K562 (cell line): ENCODE data around the gene DHX36. TPM values are rescaled to one million over a fixed set of nuclear protein-coding genes. Genes with fewer than 3 reads are reported as not detected.

Experiments used
- BRD4 ChIP-seq: fragments of 200-600 bp; sonication (generic); IDR thresholded peaks from 2 replicates; pipeline ENCODE4 v1.6.1; 2017; ENCODE audit warnings: inconsistent platforms
- CHCHD3 ChIP-seq: fragments of 250-450 bp; sonication (Bioruptor Pico); IDR thresholded peaks from 2 replicates; pipeline ENCODE4 v2.1.2; 2022; ENCODE audit warnings: mild to moderate bottlenecking
- CSDE1 ChIP-seq, 2 experiments: fragments of 450-650 bp; IDR thresholded peaks; 2 replicates each; pipeline ENCODE4 v1.6.1; 2016; ENCODE audit warnings: mild to moderate bottlenecking in 1 of 2
- DPF2 ChIP-seq: fragments of 450-650 bp; IDR thresholded peaks from 2 replicates; pipeline ENCODE4 v1.6.1; 2016
- EP400 ChIP-seq: fragments of 450-650 bp; IDR thresholded peaks from 2 replicates; pipeline ENCODE4 v1.6.1; 2017; ENCODE audit warnings: antibody characterized with exemption, mild to moderate bottlenecking, moderate library complexity
- HCFC1 ChIP-seq: IDR thresholded peaks from 2 replicates; pipeline ENCODE4 v1.6.1; 2012; ENCODE audit warnings: low read depth, low read length, improper control_type of control experiment
- RBFOX2 ChIP-seq: fragments of 200-400 bp; formaldehyde crosslinking; IDR thresholded peaks from 2 replicates; pipeline ENCODE4 v1.6.1; 2017; ENCODE audit warnings: low read depth, mild to moderate bottlenecking, low read length, moderate library complexity
- RBM22 ChIP-seq: fragments of 200-400 bp; formaldehyde crosslinking; IDR thresholded peaks from 2 replicates; pipeline ENCODE4 v1.6.1; 2018; ENCODE audit warnings: low read length, low read depth; ENCODE audit not compliant: poor library complexity, severe bottlenecking
- SRF ChIP-seq, 2 experiments: fragments of 250-450, 450-650 bp in 1 of 2; sonication (Bioruptor Pico) in 1 of 2; sonication (generic) in 1 of 2; formaldehyde crosslinking; IDR thresholded peaks; 2 replicates each; pipeline versions ENCODE4 v1.5.0 to v1.5.1; 2020 to 2022; ENCODE audit warnings: mild to moderate bottlenecking in 1 of 2, missing genetic modification reagents in 1 of 2
- TRIM24 ChIP-seq, 2 experiments: fragments of 450-650 bp; IDR thresholded peaks; 2 replicates each; pipeline ENCODE4 v1.6.1; 2016
- ZC3H11A ChIP-seq: IDR thresholded peaks from 2 replicates; pipeline ENCODE4 v1.6.1; 2012; ENCODE audit warnings: low read depth, low read length, improper control_type of control experiment
- ZNF717 ChIP-seq: fragments of 250-450 bp; sonication (Bioruptor Pico); IDR thresholded peaks from 2 replicates; pipeline ENCODE4 v1.5.0; 2021
- polyA plus RNA-seq, 8 experiments: library from polyadenylated mRNA; depleted of rRNA in 4 of 8; stranded (reverse) in 5 of 8; unstranded in 3 of 8; fragments of >200 nt; fragmentation: Nextera tagmentation in 2 of 8; fragmentation: Illumina TruSeq in 1 of 8; extraction: Ambion mirVana in 2 of 8; extraction: Trizol in 1 of 8; gene quantifications; 2 replicates each; pipeline versions ENCODE4 v1.2.1 to v1.2.3, GENCODE V29; 2011 to 2014; ENCODE audit warnings: inconsistent platforms in 1 of 8, missing spikeins in 1 of 8
- total RNA-seq, 7 experiments: library from RNA; depleted of rRNA in 6 of 7; stranded (reverse); fragments of >200 nt in 6 of 7; fragmentation: Illumina TruSeq in 2 of 7; extraction: Trizol in 2 of 7; gene quantifications; 2 replicates each; pipeline versions ENCODE4 v1.2.1 to v1.2.3, GENCODE V29; 2011 to 2021; ENCODE audit warnings: low replicate concordance in 1 of 7
- TF ChIP-seq, protein P1 (sequence below): conservative IDR thresholded peaks from 2 replicates; pipeline ENCODE4 v1.6.1; 2011; ENCODE audit warnings: low read depth, mild to moderate bottlenecking, low read length; ENCODE audit not compliant: control insufficient read depth
- TF ChIP-seq, protein P2 (sequence below): fragments of 250-450 bp; sonication (Bioruptor Pico); IDR thresholded peaks from 2 replicates; pipeline ENCODE4 v1.5.0; 2020; ENCODE audit warnings: mild to moderate bottlenecking
- TF ChIP-seq, protein P3 (sequence below): IDR thresholded peaks from 3 replicates; pipeline ENCODE4 v1.6.1; 2011; ENCODE audit warnings: borderline replicate concordance, mild to moderate bottlenecking, moderate library complexity; ENCODE audit not compliant: insufficient read length; ENCODE audit errors: extremely low read depth
- TF ChIP-seq, protein P4 (sequence below): fragments of 450-650 bp; IDR thresholded peaks from 2 replicates; pipeline ENCODE4 v1.6.1; 2016; ENCODE audit warnings: borderline replicate concordance
- TF ChIP-seq, protein P5 (sequence below): IDR thresholded peaks from 2 replicates; pipeline ENCODE4 v1.6.1; 2011; ENCODE audit warnings: borderline replicate concordance, low read depth, mild to moderate bottlenecking, moderate library complexity, low read length; ENCODE audit not compliant: insufficient read depth, poor library complexity, severe bottlenecking

DHX36 gene
- total and polyA plus RNA-seq, 9 of the 15 experiments (the other 6 are each of a cell fraction or from before 2014, with no cell fraction given), result 44.3 to 98.7 (median 57.0) TPM

DNA sequence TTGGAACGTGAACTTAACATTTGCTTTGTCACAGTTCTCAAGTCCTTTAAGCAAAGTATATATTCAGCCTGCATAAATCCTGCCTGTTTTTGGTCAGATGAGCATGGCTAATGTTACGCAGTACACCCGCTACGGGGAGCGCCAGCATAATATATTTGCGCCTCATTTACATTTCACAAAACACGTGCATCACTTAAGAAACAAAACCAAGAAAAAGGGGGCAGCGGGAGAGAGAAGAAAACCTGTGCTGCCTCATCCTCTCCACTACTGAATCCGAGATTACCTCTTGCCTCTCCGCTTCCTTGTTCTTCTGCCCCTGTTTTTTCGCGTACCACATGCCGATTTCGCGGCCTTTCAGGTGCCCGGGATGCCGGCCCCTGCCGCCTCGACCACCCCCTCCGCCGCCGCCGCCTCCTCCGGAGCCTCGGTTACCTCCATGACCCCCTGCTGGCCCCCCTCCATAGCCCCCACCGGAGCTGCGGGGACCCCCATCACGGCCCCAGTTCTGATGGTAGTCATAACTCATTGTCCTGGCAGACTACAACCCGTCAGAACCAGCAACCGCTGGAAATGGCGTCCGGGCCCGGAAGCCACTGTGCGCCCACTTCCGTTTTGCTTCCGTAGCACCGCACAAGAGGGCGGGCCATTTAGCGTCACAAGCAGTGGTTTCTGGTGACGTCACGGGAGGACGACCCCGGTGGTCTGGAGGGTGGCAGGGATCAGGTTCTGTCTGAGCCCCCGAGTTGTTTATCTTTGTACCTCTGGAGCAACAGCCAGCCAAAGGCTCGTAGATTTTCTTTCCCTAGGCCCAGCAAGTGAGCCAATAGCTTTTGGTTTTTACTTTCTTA, at the start of gene DHX36 (continued):
- TF ChIP-seq, protein P1, sequence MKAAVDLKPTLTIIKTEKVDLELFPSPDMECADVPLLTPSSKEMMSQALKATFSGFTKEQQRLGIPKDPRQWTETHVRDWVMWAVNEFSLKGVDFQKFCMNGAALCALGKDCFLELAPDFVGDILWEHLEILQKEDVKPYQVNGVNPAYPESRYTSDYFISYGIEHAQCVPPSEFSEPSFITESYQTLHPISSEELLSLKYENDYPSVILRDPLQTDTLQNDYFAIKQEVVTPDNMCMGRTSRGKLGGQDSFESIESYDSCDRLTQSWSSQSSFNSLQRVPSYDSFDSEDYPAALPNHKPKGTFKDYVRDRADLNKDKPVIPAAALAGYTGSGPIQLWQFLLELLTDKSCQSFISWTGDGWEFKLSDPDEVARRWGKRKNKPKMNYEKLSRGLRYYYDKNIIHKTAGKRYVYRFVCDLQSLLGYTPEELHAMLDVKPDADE, result no peak
- TF ChIP-seq ZNF717, result no peak
- TF ChIP-seq CHCHD3 (CRISPR knock-in tag), result no peak
- TF ChIP-seq DPF2, result no peak
- TF ChIP-seq EP400, result peak; percentile 94
- TF ChIP-seq, protein P2, sequence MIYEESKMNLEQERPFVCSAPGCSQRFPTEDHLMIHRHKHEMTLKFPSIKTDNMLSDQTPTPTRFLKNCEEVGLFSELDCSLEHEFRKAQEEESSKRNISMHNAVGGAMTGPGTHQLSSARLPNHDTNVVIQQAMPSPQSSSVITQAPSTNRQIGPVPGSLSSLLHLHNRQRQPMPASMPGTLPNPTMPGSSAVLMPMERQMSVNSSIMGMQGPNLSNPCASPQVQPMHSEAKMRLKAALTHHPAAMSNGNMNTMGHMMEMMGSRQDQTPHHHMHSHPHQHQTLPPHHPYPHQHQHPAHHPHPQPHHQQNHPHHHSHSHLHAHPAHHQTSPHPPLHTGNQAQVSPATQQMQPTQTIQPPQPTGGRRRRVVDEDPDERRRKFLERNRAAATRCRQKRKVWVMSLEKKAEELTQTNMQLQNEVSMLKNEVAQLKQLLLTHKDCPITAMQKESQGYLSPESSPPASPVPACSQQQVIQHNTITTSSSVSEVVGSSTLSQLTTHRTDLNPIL (CRISPR knock-in tag), result no peak
- TF ChIP-seq, protein P3, sequence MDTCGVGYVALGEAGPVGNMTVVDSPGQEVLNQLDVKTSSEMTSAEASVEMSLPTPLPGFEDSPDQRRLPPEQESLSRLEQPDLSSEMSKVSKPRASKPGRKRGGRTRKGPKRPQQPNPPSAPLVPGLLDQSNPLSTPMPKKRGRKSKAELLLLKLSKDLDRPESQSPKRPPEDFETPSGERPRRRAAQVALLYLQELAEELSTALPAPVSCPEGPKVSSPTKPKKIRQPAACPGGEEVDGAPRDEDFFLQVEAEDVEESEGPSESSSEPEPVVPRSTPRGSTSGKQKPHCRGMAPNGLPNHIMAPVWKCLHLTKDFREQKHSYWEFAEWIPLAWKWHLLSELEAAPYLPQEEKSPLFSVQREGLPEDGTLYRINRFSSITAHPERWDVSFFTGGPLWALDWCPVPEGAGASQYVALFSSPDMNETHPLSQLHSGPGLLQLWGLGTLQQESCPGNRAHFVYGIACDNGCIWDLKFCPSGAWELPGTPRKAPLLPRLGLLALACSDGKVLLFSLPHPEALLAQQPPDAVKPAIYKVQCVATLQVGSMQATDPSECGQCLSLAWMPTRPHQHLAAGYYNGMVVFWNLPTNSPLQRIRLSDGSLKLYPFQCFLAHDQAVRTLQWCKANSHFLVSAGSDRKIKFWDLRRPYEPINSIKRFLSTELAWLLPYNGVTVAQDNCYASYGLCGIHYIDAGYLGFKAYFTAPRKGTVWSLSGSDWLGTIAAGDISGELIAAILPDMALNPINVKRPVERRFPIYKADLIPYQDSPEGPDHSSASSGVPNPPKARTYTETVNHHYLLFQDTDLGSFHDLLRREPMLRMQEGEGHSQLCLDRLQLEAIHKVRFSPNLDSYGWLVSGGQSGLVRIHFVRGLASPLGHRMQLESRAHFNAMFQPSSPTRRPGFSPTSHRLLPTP, result no peak
- peak in 1 of 2 experiments; percentile 13; a peak in 1 of 4 replicates for TF ChIP-seq SRF (CRISPR knock-in tag; IDR thresholded peaks at IDR 0.05)
- peak; percentile 57; the same call in 1 of the 2 replicates for TF ChIP-seq HCFC1
- peak; percentile 84 for TF ChIP-seq BRD4
- no peak for TF ChIP-seq ZC3H11A
- peak in 1 of 2 experiments; percentile 71; a peak in 2 of 4 replicates for TF ChIP-seq CSDE1 (IDR thresholded peaks at IDR 0.05)
- TF ChIP-seq RBM22, result no peak
- TF ChIP-seq, protein P4, sequence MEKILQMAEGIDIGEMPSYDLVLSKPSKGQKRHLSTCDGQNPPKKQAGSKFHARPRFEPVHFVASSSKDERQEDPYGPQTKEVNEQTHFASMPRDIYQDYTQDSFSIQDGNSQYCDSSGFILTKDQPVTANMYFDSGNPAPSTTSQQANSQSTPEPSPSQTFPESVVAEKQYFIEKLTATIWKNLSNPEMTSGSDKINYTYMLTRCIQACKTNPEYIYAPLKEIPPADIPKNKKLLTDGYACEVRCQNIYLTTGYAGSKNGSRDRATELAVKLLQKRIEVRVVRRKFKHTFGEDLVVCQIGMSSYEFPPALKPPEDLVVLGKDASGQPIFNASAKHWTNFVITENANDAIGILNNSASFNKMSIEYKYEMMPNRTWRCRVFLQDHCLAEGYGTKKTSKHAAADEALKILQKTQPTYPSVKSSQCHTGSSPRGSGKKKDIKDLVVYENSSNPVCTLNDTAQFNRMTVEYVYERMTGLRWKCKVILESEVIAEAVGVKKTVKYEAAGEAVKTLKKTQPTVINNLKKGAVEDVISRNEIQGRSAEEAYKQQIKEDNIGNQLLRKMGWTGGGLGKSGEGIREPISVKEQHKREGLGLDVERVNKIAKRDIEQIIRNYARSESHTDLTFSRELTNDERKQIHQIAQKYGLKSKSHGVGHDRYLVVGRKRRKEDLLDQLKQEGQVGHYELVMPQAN, result peak; percentile 87
- TF ChIP-seq, protein P5, sequence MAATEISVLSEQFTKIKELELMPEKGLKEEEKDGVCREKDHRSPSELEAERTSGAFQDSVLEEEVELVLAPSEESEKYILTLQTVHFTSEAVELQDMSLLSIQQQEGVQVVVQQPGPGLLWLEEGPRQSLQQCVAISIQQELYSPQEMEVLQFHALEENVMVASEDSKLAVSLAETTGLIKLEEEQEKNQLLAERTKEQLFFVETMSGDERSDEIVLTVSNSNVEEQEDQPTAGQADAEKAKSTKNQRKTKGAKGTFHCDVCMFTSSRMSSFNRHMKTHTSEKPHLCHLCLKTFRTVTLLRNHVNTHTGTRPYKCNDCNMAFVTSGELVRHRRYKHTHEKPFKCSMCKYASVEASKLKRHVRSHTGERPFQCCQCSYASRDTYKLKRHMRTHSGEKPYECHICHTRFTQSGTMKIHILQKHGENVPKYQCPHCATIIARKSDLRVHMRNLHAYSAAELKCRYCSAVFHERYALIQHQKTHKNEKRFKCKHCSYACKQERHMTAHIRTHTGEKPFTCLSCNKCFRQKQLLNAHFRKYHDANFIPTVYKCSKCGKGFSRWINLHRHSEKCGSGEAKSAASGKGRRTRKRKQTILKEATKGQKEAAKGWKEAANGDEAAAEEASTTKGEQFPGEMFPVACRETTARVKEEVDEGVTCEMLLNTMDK, result peak; percentile 4
- peak; percentile 95 for TF ChIP-seq RBFOX2
- TF ChIP-seq TRIM24 (IDR thresholded peaks at IDR 0.05), result no peak
